SK-N-MC (cell line): ENCODE results near the gene PACSIN2.
"Not testable (repeated sequence)": the region's sequence is repeated elsewhere in the genome, so short reads cannot be mapped to it uniquely, and the experiment has no call there.

Experiments
- DNase-seq: peaks from one replicate; pipeline ENCODE4 v3.0.0-alpha.2; 2011; ENCODE audit warnings: low read depth, low spot score
- H3K27ac ChIP-seq: fragments of 200-600 bp; sonication (generic); 2 replicates; pipeline ENCODE4 v1.5.1; 2016; ENCODE audit warnings: mixed run types
- H3K36me3 ChIP-seq: fragments of 200-600 bp; sonication (generic); 2 replicates; pipeline ENCODE4 v1.6.1; 2017; ENCODE audit warnings: antibody characterized with exemption, low read length, mixed read lengths; ENCODE audit not compliant: insufficient read depth
- H3K4me3 ChIP-seq: fragments of 200-600 bp; sonication (generic); 2 replicates; pipeline ENCODE4 v1.5.1; 2016
- H3K9ac ChIP-seq: fragments of 200-600 bp; sonication (generic); 2 replicates; pipeline ENCODE4 v1.8.0; 2017; ENCODE audit warnings: mixed run types, mixed read lengths; ENCODE audit not compliant: insufficient read length
- H3K9me3 ChIP-seq: fragments of 200-600 bp; sonication (generic); 2 replicates; pipeline ENCODE4 v1.6.1; 2017; ENCODE audit warnings: low read depth, mild to moderate bottlenecking, antibody characterized with exemption, low read length, moderate library complexity, mixed read lengths
- EZH2 ChIP-seq: fragments of 200-600 bp; sonication (generic); IDR thresholded peaks from one replicate; pipeline ENCODE4 v1.6.1; 2017; ENCODE audit warnings: antibody characterized with exemption
- FOXP2 ChIP-seq: optimal IDR thresholded peaks from 2 replicates; pipeline ENCODE3; 2011; ENCODE audit warnings: mild to moderate bottlenecking, moderate library complexity; ENCODE audit not compliant: insufficient read depth; ENCODE audit errors: extremely low read length, control extremely low read depth
- POLR2AphosphoS5 ChIP-seq: IDR thresholded peaks from 2 replicates; pipeline ENCODE4 v1.6.1; 2012; ENCODE audit warnings: mild to moderate bottlenecking, low read depth, low read length, borderline replicate concordance

Gene PACSIN2

GRCh38 chr22:42960531-42961399, 54.2 kb downstream of the PACSIN2 start:
- Histone ChIP-seq H3K27ac (peak overlapping the region; percentile 76), H3K36me3 (peaks cover 4% of the 10 kb centered on the region), H3K9me3 (no peaks in the 10 kb centered on the region), H3K9ac (peak overlapping the region; percentile 66), H3K4me3 (peak overlapping the region; percentile 64)
- no peak for TF ChIP-seq POLR2AphosphoS5
- no peak for TF ChIP-seq FOXP2
- TF ChIP-seq EZH2, result no peak
- DNase-seq, result no peak

- H3K36me3 ChIP-seq, result peaks cover 11% of the 10 kb centered on the region
- no peaks in the 10 kb centered on the region for H3K9me3 ChIP-seq
- no peak for DNase-seq
- TF ChIP-seq FOXP2 (no peak), EZH2 (no peak), POLR2AphosphoS5 (no peak)
- peak overlapping the region; percentile 76 for H3K27ac ChIP-seq
- peak overlapping the region; percentile 64 for H3K4me3 ChIP-seq
- H3K9ac ChIP-seq, result peak overlapping the region; percentile 66
Observed at GRCh38 chr22:42959576-42960509, 55.1 kb downstream of the PACSIN2 start.

GRCh38 chr22:42958937-42959336, 56.0 kb downstream of the PACSIN2 start:
- TF ChIP-seq EZH2 (no peak), FOXP2 (no peak), POLR2AphosphoS5 (no peak)
- DNase-seq, result no peak
- Histone ChIP-seq H3K36me3 (peaks cover 11% of the 10 kb centered on the region), H3K9me3 (no peaks in the 10 kb centered on the region), H3K4me3 (no peak overlapping the region), H3K9ac (no peak overlapping the region), H3K27ac (no peak overlapping the region)

GRCh38 chr22:42957958-42958357, 57.0 kb downstream of the PACSIN2 start:
- Histone ChIP-seq H3K4me3 (no peak overlapping the region), H3K36me3 (peaks cover 11% of the 10 kb centered on the region), H3K9ac (no peak overlapping the region), H3K9me3 (no peaks in the 10 kb centered on the region), H3K27ac (no peak overlapping the region)
- no peak for DNase-seq
- TF ChIP-seq FOXP2 (no peak), EZH2 (no peak)

GRCh38 chr22:42957544-42957943, 57.4 kb downstream of the PACSIN2 start:
- TF ChIP-seq FOXP2, result no peak
- TF ChIP-seq POLR2AphosphoS5, result no peak
- no peak for TF ChIP-seq EZH2
- no peak overlapping the region for H3K4me3 ChIP-seq
- H3K9ac ChIP-seq, result no peak overlapping the region
- no peak for DNase-seq
- no peak overlapping the region for H3K27ac ChIP-seq
- peaks cover 11% of the 10 kb centered on the region for H3K36me3 ChIP-seq
- H3K9me3 ChIP-seq, result no peaks in the 10 kb centered on the region

GRCh38 chr22:42955848-42956247, 59.1 kb downstream of the PACSIN2 start:
- no peak for DNase-seq
- peaks cover 11% of the 10 kb centered on the region for H3K36me3 ChIP-seq
- no peak overlapping the region for H3K4me3 ChIP-seq
- H3K9ac ChIP-seq, result no peak overlapping the region
- TF ChIP-seq EZH2 (no peak), FOXP2 (no peak), POLR2AphosphoS5 (no peak)
- H3K27ac ChIP-seq, result no peak overlapping the region
- H3K9me3 ChIP-seq, result no peaks in the 10 kb centered on the region

- H3K27ac ChIP-seq, result no peak overlapping the region
- no peak for DNase-seq
- H3K9ac ChIP-seq, result no peak overlapping the region
Observed at GRCh38 chr22:42955087-42955635, 59.8 kb downstream of the PACSIN2 start.

GRCh38 chr22:42953751-42954150, 61.2 kb downstream of the PACSIN2 start:
- peak overlapping the region; percentile 15; the same call in 1 of the 2 replicates for H3K27ac ChIP-seq
- DNase-seq, result not testable (repeated sequence)

More at GRCh38 chr22:42955087-42955635, 59.8 kb downstream of the PACSIN2 start:
- Histone ChIP-seq H3K36me3 (peaks cover 11% of the 10 kb centered on the region), H3K9me3 (no peaks in the 10 kb centered on the region), H3K4me3 (no peak overlapping the region)
- TF ChIP-seq FOXP2 (no peak), POLR2AphosphoS5 (no peak), EZH2 (no peak)

More at GRCh38 chr22:42953751-42954150, 61.2 kb downstream of the PACSIN2 start:
- not testable (repeated sequence) for H3K9ac ChIP-seq, H3K9me3 ChIP-seq, H3K4me3 ChIP-seq
- peaks cover 11% of the 10 kb centered on the region for H3K36me3 ChIP-seq
